Activated T-cell treated with anti-CD3 and anti-CD28 coated beads, Interleukin-2, amount 50 U/mL, for 72 hours (primary cell): ENCODE measurements around the gene GPC5. TPM values are rescaled to one million over a fixed set of nuclear protein-coding genes. Genes with fewer than 3 reads are reported as not detected.
"Not testable (repeated sequence)": the region's sequence is repeated elsewhere in the genome, so short reads cannot be mapped to it uniquely, and the experiment has no call there.

Experiments used
- ATAC-seq, 2 donors: fragments of 150-1000 bp; cut with Tn5 transposase; replicated peaks in 1 of 2; 2 replicates each; pipeline ENCODE4 v1.10.0; 2021; ENCODE audit warnings: moderate library complexity in 2 of 2, mild to moderate bottlenecking in 1 of 2
- DNase-seq, 2 donors: peaks; one replicate each; pipeline ENCODE4 v3.0.0; 2021 to 2022; ENCODE audit warnings: mixed read lengths in 1 of 2
- H3K27ac Mint-ChIP-seq: one replicate; pipeline ENCODE4 v1.8.0; 2022; ENCODE audit warnings: mild to moderate bottlenecking, moderate library complexity, mixed read lengths
- H3K27me3 Mint-ChIP-seq: one replicate; pipeline ENCODE4 v1.8.0; 2022; ENCODE audit warnings: low read depth, mixed read lengths
- H3K36me3 Mint-ChIP-seq, 2 donors: one replicate each; pipeline ENCODE4 v1.8.0; 2022; ENCODE audit warnings: mixed read lengths in 2 of 2, mild to moderate bottlenecking in 1 of 2; ENCODE audit not compliant: insufficient read depth in 2 of 2
- H3K4me1 Mint-ChIP-seq: one replicate; pipeline ENCODE4 v1.8.0; 2022; ENCODE audit warnings: low read depth, mixed read lengths
- H3K4me3 Mint-ChIP-seq, 2 donors: one replicate each; pipeline ENCODE4 v1.8.0; 2022; ENCODE audit warnings: mild to moderate bottlenecking in 2 of 2, mixed read lengths in 2 of 2, moderate library complexity in 2 of 2
- H3K9me3 Mint-ChIP-seq, 2 donors: one replicate each; pipeline ENCODE4 v1.8.0; 2022; ENCODE audit warnings: mixed read lengths in 2 of 2
- total RNA-seq, 2 donors: library from RNA; stranded (reverse); gene quantifications; one replicate each; pipeline ENCODE4 v1.2.3, GENCODE V29; 2022

Gene GPC5
- total RNA-seq, 2 donors from 2014 or later, result 0.14 TPM; not detected in 1

GRCh38 chr13:91383836-91384235 is 14.6 kb upstream of the GPC5 start:
- ATAC-seq (peak in 1 of 2 donors; percentile 57), DNase-seq (no peak)
- no peak overlapping the region for H3K4me3 Mint-ChIP-seq
- no peak overlapping the region for H3K27ac Mint-ChIP-seq
- no peaks in the 10 kb centered on the region for H3K4me1 Mint-ChIP-seq
- peaks cover 21% of the 10 kb centered on the region for H3K27me3 Mint-ChIP-seq
- H3K9me3 Mint-ChIP-seq, result peaks cover 0 to 1% of the 10 kb centered on the region in 2 donors
- no peaks in the 10 kb centered on the region for H3K36me3 Mint-ChIP-seq

DNA sequence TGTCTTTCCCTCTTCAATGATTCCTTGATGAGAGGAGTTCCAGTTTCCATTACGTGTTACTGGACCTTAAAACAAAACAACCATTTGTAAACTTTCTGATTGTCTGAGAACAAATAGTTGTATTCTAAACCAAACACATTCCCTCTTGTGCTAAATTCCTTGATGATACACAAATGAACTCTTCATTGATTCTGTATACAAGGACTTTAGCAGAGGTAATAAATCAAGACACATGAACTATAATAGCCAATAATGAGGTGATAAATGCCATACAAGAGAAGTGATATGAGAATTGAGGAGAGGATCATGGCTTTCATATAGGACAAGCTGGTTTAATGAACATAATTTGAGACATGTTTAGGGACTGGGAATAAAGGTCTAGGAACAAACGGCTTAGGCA is 13.5 kb upstream of the GPC5 start:
- no peak overlapping the region for H3K27ac Mint-ChIP-seq
- no peak overlapping the region for H3K4me3 Mint-ChIP-seq
- peaks cover 27% of the 10 kb centered on the region for H3K27me3 Mint-ChIP-seq
- no peak for ATAC-seq
- no peaks in the 10 kb centered on the region for H3K4me1 Mint-ChIP-seq
- DNase-seq, result no peak
- no peaks in the 10 kb centered on the region for H3K9me3 Mint-ChIP-seq
- no peaks in the 10 kb centered on the region for H3K36me3 Mint-ChIP-seq

- H3K4me3 Mint-ChIP-seq, result no peak overlapping the region
- DNase-seq, result no peak
- H3K4me1 Mint-ChIP-seq, result no peaks in the 10 kb centered on the region
- no peak for ATAC-seq
- H3K27ac Mint-ChIP-seq, result no peak overlapping the region
- no peaks in the 10 kb centered on the region for H3K36me3 Mint-ChIP-seq
- H3K27me3 Mint-ChIP-seq, result peaks cover 36% of the 10 kb centered on the region
- H3K9me3 Mint-ChIP-seq, result no peaks in the 10 kb centered on the region
These were observed 9.2 kb upstream of the GPC5 start for GRCh38 chr13:91389186-91389585.

- no peak for DNase-seq
- Mint-ChIP-seq H3K27ac (no peak overlapping the region), H3K9me3 (no peaks in the 10 kb centered on the region), H3K36me3 (no peaks in the 10 kb centered on the region), H3K4me1 (peaks cover 20% of the 10 kb centered on the region), H3K4me3 (peak overlapping the region in 1 of 2 donors; percentile 96), H3K27me3 (peaks cover 70% of the 10 kb centered on the region)
- ATAC-seq, result no peak
These were observed 826 bp upstream of the GPC5 start for GRCh38 chr13:91397595-91397994.

GRCh38 chr13:91399189-91400062 is 1.0 kb downstream of the GPC5 start:
- H3K27ac Mint-ChIP-seq, result no peak overlapping the region
- peaks cover 70% of the 10 kb centered on the region for H3K27me3 Mint-ChIP-seq
- H3K36me3 Mint-ChIP-seq, result no peaks in the 10 kb centered on the region
- H3K9me3 Mint-ChIP-seq, result no peaks in the 10 kb centered on the region
- H3K4me1 Mint-ChIP-seq, result peaks cover 20% of the 10 kb centered on the region
- peak overlapping the region; percentile 89 to 96 for H3K4me3 Mint-ChIP-seq
- DNase-seq, result peak; percentile 5 to 16
- ATAC-seq, result peak in 1 of 2 donors; percentile 10

- Mint-ChIP-seq H3K9me3 (no peaks in the 10 kb centered on the region), H3K4me3 (peak overlapping the region; percentile 40 to 89), H3K27me3 (peaks cover 64% of the 10 kb centered on the region), H3K36me3 (no peaks in the 10 kb centered on the region), H3K27ac (no peak overlapping the region), H3K4me1 (peaks cover 20% of the 10 kb centered on the region)
- DNase-seq (no peak), ATAC-seq (no peak)
These were observed 1.6 kb downstream of the GPC5 start for GRCh38 chr13:91400063-91400399.

DNA sequence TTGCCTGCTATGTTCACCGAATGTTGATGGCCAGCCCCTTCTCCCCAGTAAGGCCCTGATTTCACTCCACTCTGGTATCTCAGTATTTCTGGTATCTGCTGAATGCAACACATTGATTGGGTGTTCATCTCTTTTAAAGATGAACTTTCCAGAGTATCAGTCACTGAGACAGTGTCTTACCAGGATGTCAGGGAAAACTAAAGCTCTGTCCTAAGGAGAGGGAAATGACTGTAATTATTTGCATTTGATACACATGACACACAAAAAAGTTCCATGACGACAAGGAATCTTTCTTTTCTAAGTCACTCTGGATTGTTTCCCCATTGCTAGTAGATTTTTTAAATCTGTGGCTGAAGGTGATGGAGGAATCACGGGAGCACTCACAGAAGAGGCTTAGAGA is 2.2 kb downstream of the GPC5 start:
- Mint-ChIP-seq H3K4me1 (peaks cover 20% of the 10 kb centered on the region), H3K4me3 (no peak overlapping the region), H3K9me3 (no peaks in the 10 kb centered on the region), H3K27ac (no peak overlapping the region), H3K36me3 (no peaks in the 10 kb centered on the region), H3K27me3 (peaks cover 58% of the 10 kb centered on the region)
- no peak for DNase-seq
- ATAC-seq, result no peak

DNA sequence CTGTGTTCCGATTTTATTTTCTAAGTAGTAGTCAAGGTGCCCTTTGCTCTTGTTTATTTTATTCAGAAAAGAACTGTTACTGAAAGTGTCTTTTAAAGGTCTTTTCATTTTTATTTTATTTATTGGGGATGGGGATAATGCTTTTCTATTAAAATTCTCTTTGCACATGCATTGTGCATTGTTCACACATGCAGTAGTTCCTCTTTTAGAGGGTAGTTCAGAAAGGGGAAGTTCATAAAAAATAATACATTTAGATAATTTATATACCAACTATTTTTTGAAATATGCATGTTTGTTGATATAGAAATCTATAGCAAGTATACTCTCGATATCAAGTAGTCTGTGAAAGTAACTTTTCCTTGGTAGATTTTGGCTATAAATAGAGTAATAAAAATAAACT is 3.5 kb downstream of the GPC5 start:
- Mint-ChIP-seq H3K4me3 (no peak overlapping the region), H3K36me3 (peaks cover 0 to 1% of the 10 kb centered on the region in 2 donors), H3K4me1 (peaks cover 20% of the 10 kb centered on the region), H3K27me3 (peaks cover 45% of the 10 kb centered on the region), H3K9me3 (no peaks in the 10 kb centered on the region), H3K27ac (no peak overlapping the region)
- DNase-seq (no peak), ATAC-seq (no peak)

- Mint-ChIP-seq H3K27ac (no peak overlapping the region), H3K4me3 (no peak overlapping the region), H3K4me1 (no peaks in the 10 kb centered on the region), H3K36me3 (peaks cover 0 to 1% of the 10 kb centered on the region in 2 donors), H3K27me3 (peaks cover 42% of the 10 kb centered on the region), H3K9me3 (no peaks in the 10 kb centered on the region)
- ATAC-seq (no peak), DNase-seq (no peak)
These were observed 6.8 kb downstream of the GPC5 start for GRCh38 chr13:91405240-91405639.

- no peak overlapping the region for H3K4me3 Mint-ChIP-seq
- peaks cover 28% of the 10 kb centered on the region for H3K27me3 Mint-ChIP-seq
- H3K27ac Mint-ChIP-seq, result no peak overlapping the region
- H3K4me1 Mint-ChIP-seq, result no peaks in the 10 kb centered on the region
- no peaks in the 10 kb centered on the region for H3K9me3 Mint-ChIP-seq
- peak; percentile 27 to 39 for DNase-seq
- peak; percentile 44 to 60 for ATAC-seq
- H3K36me3 Mint-ChIP-seq, result peaks cover 0 to 1% of the 10 kb centered on the region in 2 donors
These were observed 8.2 kb downstream of the GPC5 start for GRCh38 chr13:91406619-91407018.

DNA sequence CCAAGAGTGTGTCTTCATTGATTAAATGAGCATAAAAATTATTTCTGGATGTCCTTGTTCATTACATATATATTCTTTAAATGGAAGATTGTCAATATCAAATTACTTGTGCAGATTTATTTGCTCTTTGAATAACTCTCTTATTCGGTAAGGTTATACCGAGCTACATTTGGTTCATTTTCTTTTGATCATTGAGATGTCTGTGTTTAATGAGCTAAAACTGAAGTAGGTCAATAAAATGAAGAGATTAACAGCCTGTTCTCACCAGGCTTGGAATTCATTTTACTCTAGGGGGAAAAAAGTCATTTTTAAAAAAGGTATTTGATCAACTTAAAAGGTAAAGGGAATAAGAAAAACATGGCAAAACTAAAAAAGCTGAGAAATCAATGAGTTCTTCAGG is 10.6 kb downstream of the GPC5 start:
- no peak for ATAC-seq
- Mint-ChIP-seq H3K4me1 (no peaks in the 10 kb centered on the region), H3K27ac (no peak overlapping the region), H3K9me3 (no peaks in the 10 kb centered on the region), H3K27me3 (peaks cover 20% of the 10 kb centered on the region), H3K36me3 (peaks cover 0 to 1% of the 10 kb centered on the region in 2 donors), H3K4me3 (no peak overlapping the region)
- no peak for DNase-seq

DNA sequence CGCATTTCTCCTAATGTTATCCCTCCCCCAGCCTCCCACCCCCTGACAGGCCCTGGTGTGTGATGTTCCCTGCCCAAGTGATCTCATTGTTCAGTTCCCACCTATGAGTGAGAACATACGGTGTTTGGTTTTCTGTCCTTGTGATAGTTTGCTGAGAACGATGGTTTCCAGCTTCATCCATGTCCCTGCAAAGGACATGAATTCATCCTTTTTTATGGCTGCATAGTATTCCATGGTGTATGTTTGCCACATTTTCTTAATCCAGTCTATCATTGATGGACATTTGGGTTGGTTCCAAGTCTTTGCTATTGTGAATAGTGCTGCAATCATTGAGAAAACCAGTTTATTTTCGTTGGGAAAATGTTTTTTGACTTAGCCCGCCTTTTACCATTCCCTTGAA is 18.2 kb downstream of the GPC5 start:
- not testable (repeated sequence) for H3K27ac Mint-ChIP-seq, H3K4me3 Mint-ChIP-seq, DNase-seq, H3K4me1 Mint-ChIP-seq, H3K9me3 Mint-ChIP-seq, ATAC-seq, H3K36me3 Mint-ChIP-seq
- peaks cover 16% of the 10 kb centered on the region for H3K27me3 Mint-ChIP-seq

- Mint-ChIP-seq H3K4me1 (peaks cover 8% of the 10 kb centered on the region), H3K4me3 (no peak overlapping the region), H3K27me3 (peaks cover 16% of the 10 kb centered on the region), H3K36me3 (no peaks in the 10 kb centered on the region), H3K9me3 (no peaks in the 10 kb centered on the region), H3K27ac (no peak overlapping the region)
- DNase-seq, result no peak
- ATAC-seq, result peak; percentile 51 to 74
These were observed 19.4 kb downstream of the GPC5 start for GRCh38 chr13:91417660-91418325.
